Endothelial cell of umbilical vein (primary cell): ENCODE data around the gene DLAT. TPM values are rescaled to one million over a fixed set of nuclear protein-coding genes. Genes with fewer than 3 reads are reported as not detected.
A peak's percentile ranks its signal among the peaks of the same experiment; 100 is the strongest.

Experiments used
- BruUV-seq: library from RNA; stranded (reverse); fragments of 400-500 nt; replicated peaks from 2 replicates; lab custom pipeline; 2021; lab: Mats Ljungman, UMichigan
- CTCF ChIA-PET: fragments of 300-600, 350-600 bp; sonication (Branson Sonifier 250); formaldehyde crosslinking; loops from one replicate; lab custom pipeline; 2021; ENCODE audit warnings: antibody characterized with exemption, inconsistent platforms; lab: Charles Lee
- POLR2A ChIA-PET: fragments of 300-600, 350-600 bp; sonication (Branson Sonifier 250); formaldehyde crosslinking; loops from one replicate; lab custom pipeline; 2021; ENCODE audit warnings: antibody characterized with exemption, inconsistent platforms; lab: Charles Lee
- DNase-seq: peaks from one replicate; pipeline ENCODE4 v3.0.0-alpha.2; 2011; ENCODE audit warnings: low read depth, low spot score
- FAIRE-seq: peaks from 2 replicates; lab custom pipeline; 2011; peaks lifted over from hg19 to GRCh38; lab: Jason Lieb, UNC
- H2AFZ ChIP-seq: 2 replicates; pipeline ENCODE4 v1.6.0; 2012; ENCODE audit warnings: low read depth, low read length, control low read depth, inconsistent platforms
- H3K27ac ChIP-seq: 2 replicates; pipeline ENCODE4 v1.5.1; 2011; ENCODE audit warnings: low read depth, mild to moderate bottlenecking, control low read depth, low read length, moderate library complexity; ENCODE audit not compliant: insufficient read depth
- H3K27me3 ChIP-seq, 2 experiments: 2 replicates each; pipeline versions ENCODE4 v1.6.0 to v1.6.1; 2011; ENCODE audit warnings: low read length in 2 of 2, mixed read lengths in 1 of 2; ENCODE audit not compliant: control insufficient read depth in 2 of 2, insufficient read depth in 2 of 2
- H3K36me3 ChIP-seq, 2 experiments: 2 replicates in 1 of 2; 3 replicates in 1 of 2; pipeline ENCODE4 v1.5.1; 2011; ENCODE audit warnings: low read length in 2 of 2, mild to moderate bottlenecking in 1 of 2, moderate library complexity in 1 of 2; ENCODE audit not compliant: control insufficient read depth in 2 of 2, insufficient read depth in 2 of 2; ENCODE audit errors: extremely low read depth in 1 of 2
- H3K4me1 ChIP-seq: 3 replicates; pipeline ENCODE4 v1.5.1; 2011; ENCODE audit warnings: mild to moderate bottlenecking, low read length; ENCODE audit not compliant: control insufficient read depth, insufficient read depth; ENCODE audit errors: extremely low read depth
- H3K4me2 ChIP-seq: 2 replicates; pipeline ENCODE4 v1.6.1; 2011; ENCODE audit warnings: low read length, control low read depth, mixed read lengths; ENCODE audit not compliant: insufficient read depth
- H3K4me3 ChIP-seq, 3 experiments: fragments of 200-600 bp in 1 of 3; sonication (generic), shearing (Covaris generic) in 1 of 3; replicated peaks in 1 of 3; 2 replicates each; pipeline ENCODE4 v1.5.1; 2011 to 2016; ENCODE audit warnings: control low read depth in 3 of 3, low read length in 3 of 3, mild to moderate bottlenecking in 2 of 3, inconsistent platforms in 1 of 3, low read depth in 1 of 3, moderate library complexity in 1 of 3; ENCODE audit not compliant: insufficient read depth in 1 of 3
- H3K79me2 ChIP-seq: 2 replicates; pipeline ENCODE4 v1.6.0; 2012; ENCODE audit warnings: low read length, inconsistent platforms; ENCODE audit not compliant: control insufficient read depth, insufficient read depth
- H3K9ac ChIP-seq: replicated peaks from 2 replicates; pipeline ENCODE3; 2011; ENCODE audit warnings: low read length, control low read depth; ENCODE audit not compliant: insufficient read depth; ENCODE audit errors: extremely low read depth
- H3K9me1 ChIP-seq: replicated peaks from 3 replicates; pipeline ENCODE4 v1.6.0; 2011; ENCODE audit warnings: mild to moderate bottlenecking, low read length; ENCODE audit not compliant: control insufficient read depth, insufficient read depth; ENCODE audit errors: extremely low read depth
- H3K9me3 ChIP-seq: replicated peaks from 2 replicates; pipeline ENCODE4 v1.5.1; 2012; ENCODE audit warnings: low read length, inconsistent platforms; ENCODE audit not compliant: control insufficient read depth, insufficient read depth
- H4K20me1 ChIP-seq: replicated peaks from 2 replicates; pipeline ENCODE3; 2011; ENCODE audit warnings: mild to moderate bottlenecking, low read length; ENCODE audit not compliant: control insufficient read depth, insufficient read depth; ENCODE audit errors: extremely low read depth
- CTCF ChIP-seq, 2 donors: IDR thresholded peaks; 1 replicate in 1 of 2; 2 replicates in 1 of 2; pipeline ENCODE4 v1.5.1; 2011; ENCODE audit warnings: low read length in 2 of 2, mild to moderate bottlenecking in 2 of 2, moderate library complexity in 2 of 2, control low read depth in 1 of 2, inconsistent platforms in 1 of 2, low read depth in 1 of 2; ENCODE audit not compliant: insufficient read depth in 1 of 2; ENCODE audit errors: extremely low read depth in 1 of 2
- EZH2 ChIP-seq: IDR thresholded peaks from 2 replicates; pipeline ENCODE4 v1.6.1; 2012; ENCODE audit warnings: borderline replicate concordance, low read depth, mild to moderate bottlenecking, moderate library complexity, low read length, inconsistent platforms; ENCODE audit not compliant: severe bottlenecking
- FOS ChIP-seq: IDR thresholded peaks from 2 replicates; pipeline ENCODE4 v1.6.1; 2011; ENCODE audit warnings: mild to moderate bottlenecking, low read length, moderate library complexity, borderline replicate concordance; ENCODE audit not compliant: insufficient read depth
- JUN ChIP-seq: IDR thresholded peaks from 2 replicates; pipeline ENCODE4 v1.6.1; 2011; ENCODE audit warnings: borderline replicate concordance, low read depth; ENCODE audit not compliant: insufficient read length, insufficient read depth
- MAX ChIP-seq: IDR thresholded peaks from 2 replicates; pipeline ENCODE4 v1.6.1; 2011; ENCODE audit not compliant: insufficient read depth, insufficient read length
- MYC ChIP-seq: IDR thresholded peaks from one replicate; pipeline ENCODE4 v1.6.1; 2011; ENCODE audit warnings: mild to moderate bottlenecking, low read depth, low read length
- POLR2A ChIP-seq: IDR thresholded peaks from 2 replicates; pipeline ENCODE4 v1.6.1; 2012; ENCODE audit warnings: low read depth, mild to moderate bottlenecking, control low read depth, low read length
- POLR2AphosphoS5 ChIP-seq: IDR thresholded peaks from 2 replicates; pipeline ENCODE4 v1.6.1; 2012; ENCODE audit warnings: low read depth, mild to moderate bottlenecking, control low read depth, low read length, moderate library complexity; ENCODE audit not compliant: insufficient read depth
- dilution Hi-C: fragments of 300-500 bp; cut with MboI; formaldehyde crosslinking; loops from one replicate; pipeline ENCODE4 v1.15.0; 2019; ENCODE audit warnings: low sequenced_read_pairs; ENCODE audit not compliant: extremely low pct_ligation_motif_present
- intact Hi-C: fragments of 100-400 bp; cut with micrococcal nuclease; formaldehyde crosslinking; loops from one replicate; pipeline ENCODE4 v1.10.0; 2022
- polyA plus RNA-seq, 4 experiments: library from polyadenylated mRNA; depleted of rRNA in 3 of 4; stranded (reverse) in 3 of 4; unstranded in 1 of 4; fragments of >200 nt; gene quantifications; 2 replicates each; pipeline versions ENCODE4 v1.2.1 to v1.2.3, GENCODE V29; 2011 to 2012; ENCODE audit warnings: missing spikeins in 1 of 4
- total RNA-seq: library from RNA; stranded (reverse); gene quantifications from 2 replicates; pipeline ENCODE4 v1.2.3, GENCODE V29; 2021

DLAT gene
- total and polyA plus RNA-seq, 2 donors (not counting 3 experiments of a cell fraction or from before 2014, with no cell fraction given): 13.3 to 41.3 TPM

- no peak overlapping the region for H3K27ac ChIP-seq
- BruUV-seq: no TSS peak
- H3K9me3 ChIP-seq: no peaks in the 10 kb centered on the region
- ChIA-PET CTCF (interaction anchor here (1.0 to 1.7 kb wide), 3 partner anchors 15 to 44 kb away, joined by 3 to 4 read pairs (median 4); no protein-coding TSS in a partner anchor), POLR2A (no interaction called here)
- H3K4me1 ChIP-seq: peaks cover 9% of the 10 kb centered on the region
- FAIRE-seq (no peak), DNase-seq (peak; percentile 47)
- peaks cover 2 to 10% of the 10 kb centered on the region in 2 experiments for H3K36me3 ChIP-seq
- no peak for TF ChIP-seq MYC
- TF ChIP-seq MAX: no peak
- no peak for TF ChIP-seq POLR2A
- TF ChIP-seq CTCF (IDR thresholded peaks at IDR 0.05; ENCODE audit: extremely low read depth in 1 of 2, insufficient read depth in 1 of 2, low read depth in 1 of 2, low read length in 2 of 2): no peak
- peak; percentile 25 for TF ChIP-seq FOS
- TF ChIP-seq EZH2: no peak
- peak; percentile 60 for TF ChIP-seq JUN
- TF ChIP-seq POLR2AphosphoS5: no peak
- H4K20me1 ChIP-seq: no peaks in the 10 kb centered on the region
- no peak overlapping the region for H3K9ac ChIP-seq
- intact Hi-C loops (loop anchor here (1.0 kb wide), 1 partner anchor 9 kb away; no protein-coding TSS in a partner anchor), dilution Hi-C loops (no loop called here)
- no peaks in the 10 kb centered on the region for H3K79me2 ChIP-seq
- no peaks in the 10 kb centered on the region for H3K9me1 ChIP-seq
- H3K27me3 ChIP-seq: no peaks in the 10 kb centered on the region
- no peak overlapping the region for H2AFZ ChIP-seq
- H3K4me2 ChIP-seq: no peak overlapping the region
- H3K4me3 ChIP-seq: no peak overlapping the region
These were observed 32.9 kb downstream of the DLAT start for GRCh38 chr11:112058103-112058502.
